Calu3 (cell line): ENCODE results near the gene NAPSA. TPM values are rescaled to one million over a fixed set of nuclear protein-coding genes. Genes with fewer than 3 reads are reported as not detected.
"Not testable (repeated sequence)": the region's sequence is repeated elsewhere in the genome, so short reads cannot be mapped to it uniquely, and the experiment has no call there.

Experiments
- BruUV-seq: library from RNA; stranded (reverse); fragments of 400-500 nt; replicated peaks from 2 replicates; lab custom pipeline; 2021; lab: Mats Ljungman, UMichigan
- CTCF ChIA-PET: fragments of 300-600 bp; sonication (Branson Sonifier 250); formaldehyde crosslinking; loops from one replicate; lab custom pipeline; 2022; ENCODE audit warnings: antibody characterized with exemption; lab: Charles Lee
- DNase-seq: peaks from one replicate; pipeline ENCODE4 v3.0.0; 2022
- H3K27ac Mint-ChIP-seq: one replicate; pipeline ENCODE4 v1.8.0; 2022; ENCODE audit warnings: mixed read lengths; ENCODE audit not compliant: unreplicated experiment
- H3K27me3 Mint-ChIP-seq: one replicate; pipeline ENCODE4 v1.8.0; 2022; ENCODE audit warnings: mixed read lengths; ENCODE audit not compliant: unreplicated experiment
- H3K36me3 Mint-ChIP-seq: one replicate; pipeline ENCODE4 v1.8.0; 2022; ENCODE audit warnings: mild to moderate bottlenecking, moderate library complexity, mixed read lengths; ENCODE audit not compliant: insufficient read depth, unreplicated experiment
- H3K4me1 Mint-ChIP-seq: one replicate; pipeline ENCODE4 v1.8.0; 2022; ENCODE audit warnings: mild to moderate bottlenecking, low read depth, mixed read lengths; ENCODE audit not compliant: unreplicated experiment
- H3K4me3 Mint-ChIP-seq: one replicate; pipeline ENCODE4 v1.8.0; 2022; ENCODE audit warnings: mild to moderate bottlenecking, low read depth, moderate library complexity, mixed read lengths; ENCODE audit not compliant: unreplicated experiment
- H3K9me3 Mint-ChIP-seq: one replicate; pipeline ENCODE4 v1.8.0; 2022; ENCODE audit warnings: low read depth, mixed read lengths; ENCODE audit not compliant: unreplicated experiment
- intact Hi-C: fragments of 100-400 bp; cut with micrococcal nuclease; formaldehyde crosslinking; loops from one replicate; pipeline ENCODE4 v1.10.0; 2022; ENCODE audit not compliant: unreplicated experiment
- total RNA-seq: library from RNA; stranded (reverse); gene quantifications from 2 replicates; pipeline ENCODE4 v1.2.3, GENCODE V29; 2022
- TF ChIP-seq, protein P1 (sequence below): fragments of 200-600 bp; IDR thresholded peaks from one replicate; pipeline ENCODE4 v1.8.0; 2022; ENCODE audit warnings: antibody characterized with exemption; ENCODE audit not compliant: unreplicated experiment

The NAPSA gene
- total RNA-seq, 1 experiment from 2014 or later = 1.9 TPM

DNA sequence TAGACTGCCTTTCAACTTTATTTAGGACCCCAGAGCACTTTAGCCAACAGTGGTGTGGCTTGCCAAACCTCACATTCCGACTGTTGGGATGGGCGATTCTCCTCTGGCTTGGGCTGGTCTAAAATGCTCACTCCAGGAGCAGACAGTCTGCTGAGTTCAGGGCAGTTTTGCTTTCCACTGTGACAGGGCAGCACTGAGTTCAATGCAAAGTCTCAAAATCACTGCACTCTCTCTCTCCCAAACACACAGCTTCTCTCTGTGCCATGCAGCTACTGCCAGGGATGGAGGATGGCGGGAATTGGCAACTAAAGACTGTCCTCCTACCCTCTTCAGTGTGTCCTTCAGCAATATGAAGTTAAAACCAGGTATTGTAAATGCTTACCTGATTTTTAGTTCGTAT, 13.2 kb downstream of the NAPSA start:
- no TSS peak for BruUV-seq
- no peak overlapping the region for H3K27ac Mint-ChIP-seq
- intact Hi-C loops = no loop called here
- TF ChIP-seq, protein P1, sequence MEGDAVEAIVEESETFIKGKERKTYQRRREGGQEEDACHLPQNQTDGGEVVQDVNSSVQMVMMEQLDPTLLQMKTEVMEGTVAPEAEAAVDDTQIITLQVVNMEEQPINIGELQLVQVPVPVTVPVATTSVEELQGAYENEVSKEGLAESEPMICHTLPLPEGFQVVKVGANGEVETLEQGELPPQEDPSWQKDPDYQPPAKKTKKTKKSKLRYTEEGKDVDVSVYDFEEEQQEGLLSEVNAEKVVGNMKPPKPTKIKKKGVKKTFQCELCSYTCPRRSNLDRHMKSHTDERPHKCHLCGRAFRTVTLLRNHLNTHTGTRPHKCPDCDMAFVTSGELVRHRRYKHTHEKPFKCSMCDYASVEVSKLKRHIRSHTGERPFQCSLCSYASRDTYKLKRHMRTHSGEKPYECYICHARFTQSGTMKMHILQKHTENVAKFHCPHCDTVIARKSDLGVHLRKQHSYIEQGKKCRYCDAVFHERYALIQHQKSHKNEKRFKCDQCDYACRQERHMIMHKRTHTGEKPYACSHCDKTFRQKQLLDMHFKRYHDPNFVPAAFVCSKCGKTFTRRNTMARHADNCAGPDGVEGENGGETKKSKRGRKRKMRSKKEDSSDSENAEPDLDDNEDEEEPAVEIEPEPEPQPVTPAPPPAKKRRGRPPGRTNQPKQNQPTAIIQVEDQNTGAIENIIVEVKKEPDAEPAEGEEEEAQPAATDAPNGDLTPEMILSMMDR = no peak
- CTCF ChIA-PET = no interaction called here
- H3K4me3 Mint-ChIP-seq = no peak overlapping the region
- peaks cover 10% of the 10 kb centered on the region for H3K4me1 Mint-ChIP-seq
- no peaks in the 10 kb centered on the region for H3K9me3 Mint-ChIP-seq
- no peak for DNase-seq
- peaks cover 5% of the 10 kb centered on the region for H3K36me3 Mint-ChIP-seq
- no peaks in the 10 kb centered on the region for H3K27me3 Mint-ChIP-seq

DNA sequence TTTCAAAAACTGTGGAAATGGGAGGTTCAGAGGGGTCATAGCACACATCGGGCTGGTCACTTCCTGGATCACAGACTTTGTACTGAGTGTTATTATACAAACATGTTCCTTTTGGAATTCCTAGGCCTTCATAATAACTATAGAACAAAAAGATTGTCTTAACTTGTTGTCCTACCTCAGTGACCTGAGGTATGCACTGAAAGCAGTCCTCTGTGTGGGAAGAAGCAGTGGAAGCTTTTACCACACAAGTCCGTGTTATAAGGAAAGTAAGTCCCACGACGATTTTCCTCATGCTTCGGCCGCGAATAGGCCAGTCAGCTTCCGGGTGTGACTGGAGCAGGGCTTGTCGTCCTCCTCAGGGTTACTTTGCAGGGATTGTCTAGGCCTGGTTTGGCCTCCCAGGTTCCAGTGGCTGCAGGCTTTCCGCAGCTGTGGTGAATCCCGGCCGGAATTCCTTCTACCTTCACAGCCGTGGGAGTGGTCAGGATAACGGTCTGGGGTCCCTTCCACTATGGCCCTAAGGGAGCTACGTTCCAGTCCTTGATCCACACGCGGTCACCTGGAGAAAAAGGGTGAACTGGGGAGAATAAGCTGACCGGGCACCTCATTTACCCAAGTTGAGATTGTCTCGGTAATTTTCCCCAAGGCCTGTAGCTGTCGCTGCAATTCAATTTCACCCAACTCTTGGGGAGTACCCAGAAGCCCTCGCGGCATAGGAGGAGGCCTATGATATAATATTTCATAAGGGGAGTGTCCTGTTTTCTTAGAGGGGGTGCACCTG, 16.0 kb downstream of the NAPSA start:
- Mint-ChIP-seq H3K27ac (no peak overlapping the region), H3K9me3 (peaks cover 5% of the 10 kb centered on the region), H3K36me3 (no peaks in the 10 kb centered on the region), H3K4me3 (no peak overlapping the region), H3K27me3 (no peaks in the 10 kb centered on the region), H3K4me1 (peaks cover 10% of the 10 kb centered on the region)
- TF ChIP-seq, protein P1 = no peak
- intact Hi-C loops = no loop called here
- CTCF ChIA-PET = interaction anchor here (1.4 kb wide), 1 partner anchor 9 kb away, joined by 3 read pairs; no protein-coding TSS in a partner anchor
- BruUV-seq = no TSS peak
- DNase-seq = no peak

DNA sequence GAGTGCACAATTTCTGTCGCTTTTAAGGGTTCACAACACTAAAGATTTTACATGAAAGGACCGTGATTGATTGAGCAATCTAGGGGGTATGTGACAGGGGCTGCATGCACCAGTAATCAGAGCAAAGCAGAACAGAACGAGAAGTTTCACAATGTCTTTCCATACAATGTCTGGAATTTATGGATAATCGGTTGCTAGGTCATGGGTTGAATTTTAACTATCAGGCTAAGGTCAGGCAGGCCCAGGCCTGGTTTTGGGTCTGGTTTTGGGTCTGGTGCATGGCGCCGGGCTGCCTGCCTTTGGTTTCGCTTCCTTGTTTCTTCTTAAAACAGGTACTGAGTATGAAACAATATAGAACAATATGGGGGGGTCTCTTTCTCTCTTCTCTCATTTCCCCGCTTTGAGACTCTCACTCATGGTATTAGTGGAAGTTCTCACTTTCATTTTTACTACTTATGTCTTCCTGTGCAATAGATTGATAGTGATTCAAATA, 18.3 kb downstream of the NAPSA start:
- H3K9me3 Mint-ChIP-seq, intact Hi-C loops, BruUV-seq, DNase-seq, H3K27ac Mint-ChIP-seq, H3K4me3 Mint-ChIP-seq, H3K36me3 Mint-ChIP-seq, H3K27me3 Mint-ChIP-seq: not testable (repeated sequence)
- CTCF ChIA-PET = interaction anchor here (0.7 kb wide), 1 partner anchor 874 kb away, joined by 3 read pairs; no protein-coding TSS in a partner anchor
- H3K4me1 Mint-ChIP-seq = peaks cover 10% of the 10 kb centered on the region

DNA sequence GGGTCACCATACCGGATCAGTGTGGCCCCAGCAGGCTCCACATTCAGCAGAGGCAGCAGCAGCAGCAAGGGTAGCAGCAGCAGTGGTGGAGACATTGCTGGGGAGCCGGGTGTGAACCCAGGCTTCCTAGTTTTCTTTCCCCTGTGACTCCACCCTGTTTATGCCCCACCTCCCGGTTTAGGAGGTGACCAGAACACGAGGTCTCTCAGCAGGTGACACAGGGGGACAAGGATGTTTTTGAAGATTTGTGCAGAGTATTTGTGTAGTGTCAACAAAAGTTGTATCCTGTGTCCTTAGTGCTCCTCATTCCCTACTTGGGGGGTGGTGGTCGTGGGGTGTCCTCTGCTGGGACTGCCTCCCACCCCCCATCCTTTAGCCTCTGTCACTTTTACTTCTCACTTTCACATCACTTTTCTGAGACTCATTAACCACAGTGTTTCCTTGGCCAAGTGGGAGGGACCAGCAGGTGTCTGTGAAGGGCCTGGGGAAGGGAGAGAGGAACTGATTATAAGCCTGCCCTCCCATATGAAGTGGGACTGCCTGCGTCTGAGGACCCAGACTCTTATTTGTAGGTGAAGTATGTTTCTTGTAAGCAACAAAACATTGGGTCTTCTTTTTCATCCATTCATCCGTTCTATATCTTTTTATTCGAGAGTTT, 20.6 kb downstream of the NAPSA start:
- CTCF ChIA-PET = interaction anchor here (0.6 kb wide), 1 partner anchor 110 kb away, joined by 3 read pairs; no protein-coding TSS in a partner anchor
- peaks cover 10% of the 10 kb centered on the region for H3K4me1 Mint-ChIP-seq
- no peak overlapping the region for H3K4me3 Mint-ChIP-seq
- H3K27ac Mint-ChIP-seq = no peak overlapping the region
- H3K27me3 Mint-ChIP-seq = no peaks in the 10 kb centered on the region
- TF ChIP-seq, protein P1 = no peak
- no TSS peak for BruUV-seq
- DNase-seq = no peak
- H3K9me3 Mint-ChIP-seq = peaks cover 5% of the 10 kb centered on the region
- intact Hi-C loops = no loop called here
- no peaks in the 10 kb centered on the region for H3K36me3 Mint-ChIP-seq
